Measurements from ENCODE around the gene TBCEL.

- TF ChIP-seq MAX (IDR thresholded peaks at IDR 0.05; ENCODE audit: low read depth, low read length) (no peak), CTCF (IDR thresholded peaks at IDR 0.05 in 2 of 3, conservative IDR thresholded peaks at IDR 0.05 in 1 of 3; ENCODE audit: control insufficient read depth in 2 of 3, extremely low read depth in 1 of 3, insufficient read depth in 1 of 3, low read depth in 3 of 3, low read length in 3 of 3) (no peak), IKZF2 (IDR thresholded peaks at IDR 0.05) (no peak), NR2C2 (IDR thresholded peaks at IDR 0.05; ENCODE audit: borderline replicate concordance, control insufficient read depth, insufficient read length, low read depth) (no peak)
These were observed 26.9 kb upstream of the TBCEL start for GRCh38 chr11:120996973-120997372.
